HG02884 (cell line): ENCODE data around the gene TMEM98.
"Not testable (repeated sequence)": the region's sequence is repeated elsewhere in the genome, so short reads cannot be mapped to it uniquely, and the experiment has no call there.

Source experiments
- ATAC-seq: cut with Tn5 transposase; IDR thresholded peaks from one replicate; pipeline ENCODE4 v1.9.1; 2021; ENCODE audit warnings: mild to moderate bottlenecking, moderate library complexity; ENCODE audit not compliant: unreplicated experiment

TMEM98 gene

GRCh38 chr17:32913593-32913992 is 14.4 kb upstream of the TMEM98 start:
- no peak for ATAC-seq

GRCh38 chr17:32914181-32914580 is 13.8 kb upstream of the TMEM98 start:
- ATAC-seq, result no peak

- ATAC-seq, result no peak
These were observed 12.7 kb upstream of the TMEM98 start for GRCh38 chr17:32915245-32915644.

- ATAC-seq, result no peak
These were observed 11.8 kb upstream of the TMEM98 start for GRCh38 chr17:32916134-32916533.

- ATAC-seq, result no peak
These were observed 10.9 kb upstream of the TMEM98 start for GRCh38 chr17:32917081-32917480.

- ATAC-seq, result no peak
These were observed 10.1 kb upstream of the TMEM98 start for GRCh38 chr17:32917842-32918241.

- not testable (repeated sequence) for ATAC-seq
These were observed 8.1 kb upstream of the TMEM98 start for GRCh38 chr17:32919876-32920275.

- no peak for ATAC-seq
These were observed 7.7 kb upstream of the TMEM98 start for GRCh38 chr17:32920293-32920692.

- no peak for ATAC-seq
These were observed 6.9 kb upstream of the TMEM98 start for GRCh38 chr17:32921017-32921416.

- ATAC-seq, result not testable (repeated sequence)
These were observed 4.0 kb upstream of the TMEM98 start for GRCh38 chr17:32923905-32924304.

GRCh38 chr17:32926183-32926582 is 1.8 kb upstream of the TMEM98 start:
- ATAC-seq, result no peak

GRCh38 chr17:32926789-32927188 is 1.2 kb upstream of the TMEM98 start:
- not testable (repeated sequence) for ATAC-seq

GRCh38 chr17:32927201-32927723 is 691 bp upstream of the TMEM98 start:
- no peak for ATAC-seq

- ATAC-seq, result no peak
These were observed 908 bp downstream of the TMEM98 start for GRCh38 chr17:32928586-32929535.

- no peak for ATAC-seq
These were observed 1.6 kb downstream of the TMEM98 start for GRCh38 chr17:32929588-32929987.

- no peak for ATAC-seq
These were observed 2.6 kb downstream of the TMEM98 start for GRCh38 chr17:32930512-32930911.

- ATAC-seq, result no peak
These were observed 3.7 kb downstream of the TMEM98 start for GRCh38 chr17:32931686-32932085.

GRCh38 chr17:32933881-32934280 is 5.9 kb downstream of the TMEM98 start:
- no peak for ATAC-seq

GRCh38 chr17:32935726-32936125 is 7.8 kb downstream of the TMEM98 start:
- ATAC-seq, result no peak

GRCh38 chr17:32936186-32936893 is 8.4 kb downstream of the TMEM98 start:
- no peak for ATAC-seq

GRCh38 chr17:32936894-32937500 is 9.0 kb downstream of the TMEM98 start:
- ATAC-seq, result no peak
